ENCODE measurements around the gene MYDGF.

Gene MYDGF

GRCh38 chr19:4709440-4710280, 39.5 kb upstream of the MYDGF start:
- no peak for DNase-seq (ENCODE audit: insufficient read length)
- no peak for TF ChIP-seq POLR2A (IDR thresholded peaks at IDR 0.05; ENCODE audit: low read depth, low read length)
- no peak for TF ChIP-seq POLR2AphosphoS5 (IDR thresholded peaks at IDR 0.05; ENCODE audit: low read depth, low read length)
- no peak for TF ChIP-seq TAF1 (IDR thresholded peaks at IDR 0.05; ENCODE audit: borderline replicate concordance, low read depth, low read length)
- FAIRE-seq, result no peak

GRCh38 chr19:4707956-4708650, 38.0 kb upstream of the MYDGF start:
- TF ChIP-seq POLR2AphosphoS5 (IDR thresholded peaks at IDR 0.05; ENCODE audit: low read depth, low read length) (no peak), POLR2A (IDR thresholded peaks at IDR 0.05; ENCODE audit: low read depth, low read length) (no peak), TAF1 (IDR thresholded peaks at IDR 0.05; ENCODE audit: borderline replicate concordance, low read depth, low read length) (no peak)
- DNase-seq (ENCODE audit: insufficient read length), result no peak

DNA sequence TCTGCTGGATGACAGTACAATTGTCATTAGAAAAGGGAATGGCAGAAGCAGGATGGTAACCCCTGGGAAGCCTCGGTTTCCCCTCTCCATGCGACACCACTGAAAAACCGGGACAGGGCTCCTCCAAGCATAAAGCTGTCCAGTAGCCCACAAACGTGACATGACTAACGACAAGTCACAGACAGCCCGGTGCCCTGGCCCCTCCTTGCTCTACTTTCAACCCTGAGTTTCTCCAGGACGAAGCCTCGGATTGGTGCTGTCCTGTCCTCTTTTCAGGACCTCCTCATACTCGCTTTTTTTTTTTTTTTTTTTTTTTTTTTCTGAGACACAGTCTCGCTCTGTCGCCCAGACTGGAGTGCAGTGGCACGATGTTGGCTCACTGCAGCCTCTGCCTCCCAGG, 37.2 kb upstream of the MYDGF start:
- DNase-seq (ENCODE audit: insufficient read length) (no peak), FAIRE-seq (no peak)
- TF ChIP-seq POLR2A (IDR thresholded peaks at IDR 0.05; ENCODE audit: low read depth, low read length) (no peak), POLR2AphosphoS5 (IDR thresholded peaks at IDR 0.05; ENCODE audit: low read depth, low read length) (no peak), TAF1 (IDR thresholded peaks at IDR 0.05; ENCODE audit: borderline replicate concordance, low read depth, low read length) (no peak)

More at GRCh38 chr19:4707956-4708650, 38.0 kb upstream of the MYDGF start:
- no peak for FAIRE-seq

DNA sequence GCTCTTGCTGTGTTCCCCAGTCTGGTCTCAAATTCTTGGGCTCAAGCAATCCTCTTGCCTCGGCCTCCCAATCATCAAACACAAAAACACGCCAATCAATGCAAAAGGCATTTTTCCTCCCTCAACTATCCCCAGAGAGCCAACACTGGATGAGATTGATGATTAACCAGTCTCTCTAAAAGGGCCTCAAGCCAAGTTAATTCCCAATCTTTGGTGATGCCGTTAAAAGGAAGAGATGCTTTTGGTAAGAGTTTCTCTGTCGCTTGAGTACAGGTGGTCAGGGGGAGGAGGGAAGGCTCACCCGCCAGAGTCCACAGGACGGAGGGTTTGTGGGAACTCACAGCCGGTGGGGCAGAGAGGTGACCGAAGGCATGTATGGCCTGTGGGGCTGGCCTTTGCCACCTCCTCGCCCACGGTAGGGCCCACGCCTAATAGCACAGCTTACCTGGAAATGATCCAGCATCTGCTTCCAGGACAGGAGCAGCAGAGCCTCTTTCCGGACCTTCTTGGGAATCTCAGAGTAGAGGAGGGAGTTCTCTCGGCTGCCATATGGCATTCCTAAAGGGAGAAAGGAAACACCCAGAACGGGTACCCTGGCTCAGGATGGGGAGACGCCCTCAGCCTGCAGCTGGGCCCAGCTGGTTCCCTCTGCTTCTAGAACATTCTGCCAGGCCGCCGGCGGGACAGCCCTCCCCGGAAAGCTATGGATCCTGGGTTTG, 35.4 kb upstream of the MYDGF start:
- no peak for DNase-seq (ENCODE audit: insufficient read length)
- no peak for TF ChIP-seq TAF1 (IDR thresholded peaks at IDR 0.05; ENCODE audit: borderline replicate concordance, low read depth, low read length)
- FAIRE-seq, result no peak

DNA sequence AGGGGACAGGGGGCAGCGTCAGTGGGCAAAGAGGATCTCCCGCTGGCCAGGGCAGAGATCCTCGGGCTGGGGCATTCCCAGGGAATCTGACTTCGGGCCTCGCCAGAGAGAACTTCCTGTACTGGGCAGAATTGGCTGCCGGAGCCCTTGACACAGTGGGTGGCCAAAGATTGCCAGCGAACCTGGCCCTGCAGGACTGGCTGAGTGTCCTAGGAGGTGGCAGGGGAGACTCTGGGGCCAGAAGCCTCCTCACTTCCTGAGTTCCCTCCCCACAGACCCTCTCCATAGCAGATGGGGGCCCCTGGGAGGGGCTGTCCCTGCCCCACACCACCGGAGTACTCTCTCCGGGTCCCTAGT, 34.2 kb upstream of the MYDGF start:
- FAIRE-seq (no peak), DNase-seq (ENCODE audit: insufficient read length) (no peak)
- TF ChIP-seq POLR2AphosphoS5 (IDR thresholded peaks at IDR 0.05; ENCODE audit: low read depth, low read length) (no peak), TAF1 (IDR thresholded peaks at IDR 0.05; ENCODE audit: borderline replicate concordance, low read depth, low read length) (no peak), POLR2A (IDR thresholded peaks at IDR 0.05; ENCODE audit: low read depth, low read length) (no peak)

GRCh38 chr19:4703671-4704316, 33.7 kb upstream of the MYDGF start:
- DNase-seq (ENCODE audit: insufficient read length), result no peak
- no peak for FAIRE-seq
- TF ChIP-seq POLR2AphosphoS5 (IDR thresholded peaks at IDR 0.05; ENCODE audit: low read depth, low read length) (no peak), POLR2A (IDR thresholded peaks at IDR 0.05; ENCODE audit: low read depth, low read length) (no peak)

DNA sequence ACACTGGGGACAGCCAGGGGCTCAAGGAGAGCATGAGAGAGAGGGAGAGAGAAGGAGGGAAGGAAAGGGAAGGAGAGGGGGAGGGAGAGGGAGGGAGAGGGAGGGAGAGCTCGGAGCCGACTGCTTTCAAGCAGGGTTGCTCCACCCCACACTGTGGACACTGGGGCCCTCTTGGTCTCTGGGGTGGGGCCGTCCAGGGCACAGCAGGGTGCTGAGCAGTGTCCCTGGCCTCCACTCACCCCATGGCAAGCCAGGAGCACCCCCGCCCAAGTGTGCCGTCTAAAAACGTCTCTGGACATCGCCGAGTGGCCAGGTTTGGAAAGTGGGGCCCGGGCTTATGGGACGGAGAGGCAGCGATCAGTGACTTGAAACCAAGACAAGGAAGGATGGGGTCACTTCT, 32.6 kb upstream of the MYDGF start:
- TF ChIP-seq POLR2AphosphoS5 (IDR thresholded peaks at IDR 0.05; ENCODE audit: low read depth, low read length) (no peak), POLR2A (IDR thresholded peaks at IDR 0.05; ENCODE audit: low read depth, low read length) (no peak), TAF1 (IDR thresholded peaks at IDR 0.05; ENCODE audit: borderline replicate concordance, low read depth, low read length) (no peak)
- FAIRE-seq (no peak), DNase-seq (ENCODE audit: insufficient read length) (no peak)

DNA sequence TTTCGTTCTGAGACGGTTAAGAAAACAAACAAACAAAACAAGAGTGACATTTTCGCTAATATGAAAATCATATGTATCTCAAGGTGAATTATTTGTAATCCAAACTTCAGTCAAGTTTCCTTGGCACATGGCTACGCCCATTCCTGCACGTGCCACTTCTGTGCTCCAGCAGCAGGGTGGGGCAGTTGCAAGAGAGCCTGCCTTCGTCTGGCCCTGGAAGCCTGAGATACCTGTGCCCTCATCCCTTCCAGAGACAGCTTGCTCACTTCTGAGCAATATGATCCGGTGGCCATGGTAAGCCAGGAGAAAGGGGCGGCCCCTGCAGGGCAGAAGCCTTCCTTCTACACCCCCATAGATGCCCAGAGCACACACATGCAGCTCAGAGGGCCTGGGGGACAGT, 31.4 kb upstream of the MYDGF start:
- no peak for DNase-seq (ENCODE audit: insufficient read length)
- TF ChIP-seq POLR2A (IDR thresholded peaks at IDR 0.05; ENCODE audit: low read depth, low read length), result no peak
- TF ChIP-seq TAF1 (IDR thresholded peaks at IDR 0.05; ENCODE audit: borderline replicate concordance, low read depth, low read length), result no peak
- TF ChIP-seq POLR2AphosphoS5 (IDR thresholded peaks at IDR 0.05; ENCODE audit: low read depth, low read length), result no peak
- no peak for FAIRE-seq

- no peak for DNase-seq (ENCODE audit: insufficient read length)
- no peak for FAIRE-seq
- no peak for TF ChIP-seq POLR2AphosphoS5 (IDR thresholded peaks at IDR 0.05; ENCODE audit: low read depth, low read length)
- TF ChIP-seq TAF1 (IDR thresholded peaks at IDR 0.05; ENCODE audit: borderline replicate concordance, low read depth, low read length), result no peak
- no peak for TF ChIP-seq POLR2A (IDR thresholded peaks at IDR 0.05; ENCODE audit: low read depth, low read length)
Measured at GRCh38 chr19:4700693-4700970, 30.5 kb upstream of the MYDGF start.

GRCh38 chr19:4699826-4700692, 29.9 kb upstream of the MYDGF start:
- FAIRE-seq, result no peak
- no peak for TF ChIP-seq TAF1 (IDR thresholded peaks at IDR 0.05; ENCODE audit: borderline replicate concordance, low read depth, low read length)
- no peak for TF ChIP-seq POLR2A (IDR thresholded peaks at IDR 0.05; ENCODE audit: low read depth, low read length)
- no peak for TF ChIP-seq POLR2AphosphoS5 (IDR thresholded peaks at IDR 0.05; ENCODE audit: low read depth, low read length)
- no peak for DNase-seq (ENCODE audit: insufficient read length)

DNA sequence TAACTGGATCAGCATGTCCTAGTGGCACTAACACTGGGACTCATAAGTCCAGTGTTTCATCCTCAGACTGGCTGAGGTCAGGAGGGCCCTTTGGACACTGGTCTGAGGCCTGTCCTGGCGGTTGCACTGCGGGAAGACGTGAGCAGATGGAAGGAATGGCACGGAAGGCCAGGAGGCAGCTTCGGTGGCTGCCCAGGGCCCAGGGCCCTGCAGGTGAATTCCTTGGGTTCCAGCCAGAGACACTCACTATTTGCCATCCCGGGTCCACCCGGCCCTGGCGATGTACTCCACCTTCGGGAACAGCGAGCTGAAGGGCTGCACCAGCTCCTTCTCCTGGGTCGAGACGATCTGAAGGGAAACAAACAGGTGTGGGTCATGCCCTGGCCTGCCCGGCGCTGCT, 27.2 kb upstream of the MYDGF start:
- TF ChIP-seq POLR2A (IDR thresholded peaks at IDR 0.05; ENCODE audit: low read depth, low read length) (no peak), TAF1 (IDR thresholded peaks at IDR 0.05; ENCODE audit: borderline replicate concordance, low read depth, low read length) (no peak), POLR2AphosphoS5 (IDR thresholded peaks at IDR 0.05; ENCODE audit: low read depth, low read length) (no peak)
- FAIRE-seq, result no peak
- no peak for DNase-seq (ENCODE audit: insufficient read length)
